Right lung (tissue), 5 donors: ENCODE results near the gene MKNK1. TPM values are rescaled to one million over a fixed set of nuclear protein-coding genes. Genes with fewer than 3 reads are reported as not detected.

Source experiments
- DNase-seq, 2 donors: peaks; one replicate each; pipeline ENCODE4 v3.0.0-alpha.2; 2013
- polyA plus RNA-seq, 5 donors: library from polyadenylated mRNA; unstranded; fragments of 120-200 nt; gene quantifications; one replicate each; pipeline versions ENCODE4 v1.2.1 to v1.2.3, GENCODE V29; 2013; ENCODE audit warnings: inconsistent platforms in 1 of 5, low replicate concordance in 1 of 5; ENCODE audit not compliant: insufficient read length in 5 of 5, insufficient read depth in 1 of 5

The MKNK1 gene
- polyA plus RNA-seq, 5 donors = 44.7 to 53.9 (median 48.2) TPM

DNA sequence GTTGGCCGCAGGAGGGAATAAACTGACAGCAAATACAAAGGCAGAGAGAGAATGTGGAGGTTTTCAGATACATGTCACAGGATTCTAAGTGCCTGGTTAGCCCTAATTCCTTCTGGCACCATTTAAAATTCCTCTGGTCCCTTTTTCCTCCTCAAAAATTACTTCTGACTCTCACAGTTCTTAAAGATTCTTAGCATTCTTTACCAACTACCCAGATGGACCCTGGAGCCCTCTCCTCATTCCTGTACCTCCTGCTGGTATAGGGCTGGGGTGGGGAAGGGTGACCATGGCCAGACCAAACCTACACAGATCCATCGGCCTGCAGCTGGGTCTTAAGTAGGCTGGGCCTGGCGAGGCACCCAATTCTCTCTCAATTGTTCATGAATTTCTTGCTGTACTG, 7.2 kb downstream of the MKNK1 start:
- DNase-seq = no peak

DNA sequence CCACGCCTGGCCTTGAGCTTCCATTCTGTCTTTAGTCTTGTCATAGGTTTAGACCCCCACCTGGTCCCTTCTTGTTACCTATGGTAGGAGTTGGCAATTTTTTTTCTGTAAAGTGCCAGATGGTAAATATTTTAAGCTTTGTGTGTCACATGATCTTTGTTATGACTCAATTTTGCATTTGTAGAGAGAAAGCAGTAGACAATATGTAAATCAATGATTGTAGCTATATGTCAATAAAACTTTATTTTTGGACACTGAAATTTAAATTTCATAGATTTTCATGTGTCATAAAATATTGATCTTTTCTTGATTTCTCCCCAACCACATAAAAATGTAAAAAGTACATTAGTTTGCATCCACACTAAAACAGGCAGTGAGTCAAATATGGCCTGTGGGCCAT, 8.0 kb downstream of the MKNK1 start:
- DNase-seq = no peak

DNA sequence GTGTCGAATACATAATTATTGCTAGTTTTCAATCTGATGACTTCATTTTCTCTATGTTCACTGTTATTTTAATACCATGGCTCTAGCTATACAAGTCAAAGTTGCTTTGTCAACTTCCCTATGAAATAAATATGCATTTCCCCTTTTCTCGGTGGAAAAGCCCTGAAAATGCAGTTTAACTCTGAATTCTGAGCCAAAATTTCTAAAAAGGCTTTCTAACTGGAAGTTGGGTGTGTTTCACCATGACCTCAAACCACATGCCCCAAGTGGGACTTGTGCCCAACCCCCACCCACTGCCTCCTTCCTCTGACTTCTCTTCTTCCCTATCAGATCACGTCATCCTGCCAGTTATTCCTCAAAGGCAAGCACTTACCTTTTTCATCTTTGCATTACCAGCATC, 8.9 kb downstream of the MKNK1 start:
- DNase-seq = no peak

DNA sequence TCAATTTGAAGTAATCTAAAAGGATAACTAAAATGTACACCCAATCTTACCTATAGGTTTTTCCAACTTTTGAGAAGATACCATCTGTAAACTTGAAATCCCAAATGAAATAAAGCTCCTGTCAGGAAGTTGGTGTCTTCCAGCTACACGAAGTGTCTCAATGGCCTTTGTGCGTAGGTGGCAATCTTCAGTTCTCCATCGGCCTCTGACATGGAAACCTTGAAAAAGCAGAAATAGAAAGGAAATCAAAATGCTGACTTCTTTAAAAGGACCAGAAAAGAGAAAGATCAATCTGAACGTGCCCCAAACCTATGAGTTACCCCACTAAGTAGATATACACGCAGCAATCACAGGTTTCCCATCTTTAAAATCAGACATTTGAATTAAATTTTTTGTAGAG, 10.0 kb downstream of the MKNK1 start:
- no peak for DNase-seq

DNA sequence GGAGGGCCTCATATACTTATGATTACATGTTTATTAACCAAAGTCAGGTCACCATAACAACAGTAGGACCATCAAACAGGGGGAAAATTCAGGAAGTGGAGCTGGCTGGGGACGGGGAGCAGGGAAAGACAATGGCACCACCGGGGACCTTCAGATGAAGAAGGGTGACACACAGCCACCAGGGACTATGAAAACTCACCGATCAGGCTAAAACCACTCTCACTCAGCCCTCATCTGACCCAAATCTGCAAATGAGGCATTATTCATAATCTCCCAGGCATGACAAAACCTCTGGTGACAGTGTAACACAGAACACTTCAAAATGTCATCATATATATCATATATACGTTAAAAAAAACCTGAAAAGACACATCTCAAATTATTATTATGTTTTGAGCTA, 11.2 kb downstream of the MKNK1 start:
- DNase-seq = no peak

DNA sequence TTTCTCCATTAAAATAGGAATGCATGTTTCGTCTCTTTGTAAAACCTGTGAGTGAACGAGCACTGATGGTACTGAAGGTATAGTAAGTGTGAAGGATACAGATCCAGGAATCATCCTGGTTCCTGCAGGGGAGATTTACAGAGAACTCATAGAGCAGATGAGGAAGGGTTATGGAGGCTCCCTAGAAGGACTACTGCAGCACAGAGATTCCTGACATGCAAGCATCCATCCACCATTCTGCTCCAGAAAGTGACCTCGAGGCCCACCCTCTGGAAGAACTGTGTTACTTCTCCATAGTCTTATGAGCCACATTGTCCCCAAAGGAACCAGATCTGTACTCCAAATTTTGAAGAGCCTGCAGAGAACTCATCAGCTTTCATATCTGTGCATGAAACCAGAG, 14.5 kb downstream of the MKNK1 start:
- DNase-seq = no peak

DNA sequence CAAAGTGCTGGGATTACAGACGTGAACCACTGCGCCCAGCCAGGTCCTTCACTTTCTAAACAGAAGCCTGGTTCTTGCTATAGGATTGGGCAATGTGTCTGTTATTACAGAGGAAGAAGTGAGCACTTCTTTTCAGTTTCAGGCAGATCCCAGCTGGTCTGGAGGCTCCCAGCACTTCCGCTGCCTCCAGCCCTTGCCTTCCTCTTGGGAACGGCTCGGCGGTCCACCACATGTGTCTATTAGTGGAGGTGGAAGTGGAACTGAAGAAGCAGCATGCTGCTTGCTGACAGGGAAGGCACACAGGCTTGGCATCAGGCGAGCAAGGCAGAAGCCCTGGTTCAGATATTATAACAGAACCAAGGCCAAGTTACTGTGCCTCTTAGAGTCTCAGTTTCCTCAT, 17.0 kb downstream of the MKNK1 start:
- DNase-seq = no peak

DNA sequence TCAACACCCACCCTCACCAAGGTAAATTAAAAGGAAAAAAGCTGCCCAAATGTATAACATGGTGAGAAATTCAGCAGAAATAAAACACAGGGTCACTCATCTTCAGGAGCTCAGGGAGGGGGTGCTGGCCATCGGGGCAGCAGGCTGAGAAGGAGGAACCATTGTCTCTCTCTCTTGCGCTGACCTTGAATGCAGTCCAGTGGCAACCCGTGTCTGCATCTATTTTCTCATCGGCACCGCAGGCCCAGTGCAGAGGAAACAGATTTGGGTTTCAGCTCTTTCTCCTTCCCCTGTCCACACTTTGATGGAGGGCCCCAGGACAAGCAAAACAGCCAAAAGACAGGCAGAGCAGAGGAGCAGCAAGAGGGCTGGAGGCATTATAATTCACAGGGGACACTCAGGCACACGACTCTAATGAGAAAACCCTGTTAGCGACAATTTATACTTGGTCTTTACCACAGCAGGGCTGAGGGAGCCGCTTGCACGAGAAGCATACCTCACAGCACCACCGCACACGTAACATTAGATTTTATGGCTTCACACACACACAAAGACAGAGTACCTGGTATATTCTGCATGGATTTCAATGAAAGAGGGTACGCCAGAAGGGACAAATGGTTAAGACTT, 18.6 kb downstream of the MKNK1 start:
- DNase-seq = no peak

DNA sequence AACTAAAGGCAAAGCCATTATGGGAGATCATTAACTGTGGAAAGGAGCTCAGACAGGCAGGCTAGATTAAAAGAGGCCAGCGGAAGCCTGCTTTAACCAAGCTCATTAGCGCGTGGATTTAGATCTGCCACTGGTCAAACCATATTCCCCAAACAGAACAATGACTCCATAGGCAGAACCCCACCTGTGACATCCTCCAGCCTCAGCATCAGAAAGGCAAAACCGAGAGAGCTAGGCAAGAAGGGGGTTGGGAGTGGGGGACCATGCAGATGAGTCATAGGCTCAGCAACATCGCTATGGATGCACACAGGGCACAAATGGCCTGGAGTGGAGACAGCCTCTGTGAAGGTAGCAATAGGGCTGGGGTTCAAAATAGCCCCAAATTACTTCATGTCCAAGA, 20.6 kb downstream of the MKNK1 start:
- no peak for DNase-seq

DNA sequence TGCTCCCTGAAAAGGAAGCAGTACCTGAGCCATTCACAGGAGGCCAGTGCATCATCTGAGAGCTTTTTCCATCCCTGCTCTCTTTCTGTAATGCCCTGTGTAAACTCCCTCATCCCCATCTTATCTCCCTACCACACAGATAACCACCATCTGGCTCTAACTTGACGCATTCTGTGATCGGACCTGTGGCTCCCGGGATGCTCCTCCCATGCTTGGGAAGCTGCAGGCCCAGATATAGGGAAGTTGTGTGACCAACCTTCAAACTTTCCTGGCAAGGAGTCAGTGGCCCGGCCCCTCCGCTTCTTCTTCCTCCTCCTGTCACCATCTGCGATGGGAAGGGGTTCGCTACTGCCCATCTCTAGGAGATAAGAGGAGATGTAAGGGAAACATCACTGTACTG, 21.1 kb downstream of the MKNK1 start:
- no peak for DNase-seq

DNA sequence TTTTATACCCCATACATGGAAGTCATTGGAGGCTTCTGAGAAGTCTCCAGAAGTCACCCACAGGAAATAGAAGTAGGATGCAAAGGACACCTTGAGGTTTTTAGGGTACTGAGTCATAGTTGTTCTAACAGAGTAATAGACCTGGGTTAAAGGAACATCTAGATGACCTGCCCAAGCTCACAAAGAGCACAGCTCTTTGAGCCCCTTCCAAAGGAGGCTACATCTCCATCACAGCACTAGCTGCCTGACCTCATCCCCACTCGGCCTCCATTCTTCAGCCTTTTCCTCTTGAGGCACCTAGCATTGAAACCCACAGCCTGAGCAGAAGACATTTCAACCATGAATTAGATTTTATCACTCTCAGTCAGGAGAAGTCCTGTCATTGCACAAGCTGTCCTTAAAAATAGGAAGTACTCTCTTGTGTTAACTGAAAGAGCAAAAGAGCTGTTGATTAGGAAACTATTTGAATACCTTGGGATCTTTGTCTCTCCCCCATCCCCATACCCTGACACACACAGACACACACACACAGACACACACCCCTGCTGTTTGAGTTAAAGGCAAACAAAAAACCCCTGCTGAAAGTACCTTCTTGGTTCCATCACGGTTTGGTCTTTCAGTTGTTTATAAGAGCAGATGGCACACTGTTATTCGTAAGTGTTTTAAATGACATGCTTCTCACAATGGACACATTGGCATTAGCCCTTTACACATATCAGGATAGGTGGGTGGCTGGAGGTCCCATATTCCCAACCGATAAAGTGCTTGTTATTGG, 22.2 kb downstream of the MKNK1 start:
- no peak for DNase-seq

DNA sequence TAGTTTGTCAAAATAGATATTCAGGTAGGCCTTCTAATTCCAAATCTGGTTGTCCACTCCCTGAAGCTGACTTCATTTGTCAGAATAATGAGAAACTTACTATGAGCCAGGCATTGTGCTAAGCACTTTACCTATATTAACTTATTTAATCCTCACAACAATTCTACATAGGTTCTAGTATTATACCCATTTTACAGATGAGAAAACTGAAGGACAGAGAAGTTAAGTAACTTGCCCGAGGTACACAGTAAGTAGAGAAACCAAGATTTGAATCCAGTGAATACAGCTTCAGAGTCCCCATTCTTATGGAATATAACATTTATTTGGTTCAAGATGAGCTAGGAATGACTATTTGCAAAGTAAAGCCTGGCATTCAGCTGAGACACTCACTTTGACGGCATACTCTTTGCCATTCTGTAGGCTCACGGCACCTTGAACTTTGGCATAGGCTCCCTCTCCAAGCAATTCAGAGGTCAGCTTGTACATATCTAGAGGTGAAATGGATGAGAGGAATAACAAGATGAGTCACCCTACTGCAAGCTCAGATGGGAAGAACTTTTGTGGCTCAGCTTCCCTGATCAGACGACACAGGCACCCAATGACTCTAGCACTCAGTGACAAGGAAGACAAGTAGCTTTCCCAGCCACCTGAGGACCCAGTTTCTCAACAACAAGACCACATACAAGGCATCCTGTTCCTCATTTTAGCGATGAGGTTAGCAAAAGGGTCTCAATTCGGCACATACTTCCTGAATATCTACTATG, 23.7 kb downstream of the MKNK1 start:
- no peak for DNase-seq

DNA sequence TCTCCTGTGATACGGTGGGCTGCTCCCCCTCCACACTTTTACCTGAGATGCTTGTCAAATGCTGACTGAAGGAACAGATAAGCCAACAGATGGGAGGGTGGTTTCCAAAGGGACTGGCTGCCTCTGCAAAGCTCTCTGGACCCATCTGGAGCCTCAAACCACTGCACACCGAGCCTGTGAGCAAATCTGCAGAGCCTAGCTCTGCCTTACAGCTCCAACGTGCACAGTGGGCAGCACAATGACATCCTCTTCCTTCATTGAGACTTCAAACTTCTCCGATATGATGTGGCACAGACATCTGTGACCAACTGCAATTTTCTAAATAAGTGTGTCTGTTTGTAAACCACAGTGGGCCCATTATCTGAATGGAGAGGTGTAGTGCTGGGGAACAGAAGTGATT, 26.4 kb downstream of the MKNK1 start:
- no peak for DNase-seq

DNA sequence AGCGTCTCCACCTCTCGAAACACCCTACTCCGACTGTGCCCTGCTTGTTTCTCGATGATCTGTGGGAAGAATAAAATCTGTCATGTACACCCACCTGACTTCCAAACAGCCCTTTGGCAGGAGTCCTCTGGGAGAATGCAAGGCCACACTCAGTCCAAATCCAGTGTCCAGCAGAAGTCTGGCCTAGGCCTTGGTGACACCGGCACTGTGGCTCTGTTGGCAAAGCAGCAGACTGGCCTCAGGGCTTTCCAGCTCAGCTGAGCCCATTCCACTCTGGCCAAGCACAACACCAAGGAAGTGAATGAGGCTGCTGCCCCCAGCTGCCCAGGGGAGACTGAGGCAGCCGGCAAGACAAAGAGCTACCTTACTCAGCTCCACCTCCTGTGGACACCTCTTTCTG, 27.5 kb downstream of the MKNK1 start:
- no peak for DNase-seq

DNA sequence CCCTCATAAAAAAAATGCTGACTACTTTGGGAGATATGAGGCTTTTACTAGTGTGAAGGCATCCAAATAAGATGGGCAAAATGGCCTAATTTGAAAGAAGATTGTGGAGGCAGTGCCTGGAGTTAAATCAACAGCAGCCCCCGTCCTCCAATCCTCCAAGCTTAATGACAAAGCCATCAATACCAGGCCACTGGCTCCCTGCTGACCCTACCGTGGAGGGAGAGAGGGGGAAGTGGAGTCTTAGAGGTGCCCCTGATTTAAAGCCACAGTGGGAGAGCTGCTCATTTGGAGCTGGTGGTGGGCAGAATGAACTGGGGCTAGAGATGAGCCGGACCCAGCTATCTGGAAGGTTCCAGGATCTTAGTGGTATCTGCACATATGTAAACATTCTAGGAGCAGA, 28.3 kb downstream of the MKNK1 start:
- no peak for DNase-seq

DNA sequence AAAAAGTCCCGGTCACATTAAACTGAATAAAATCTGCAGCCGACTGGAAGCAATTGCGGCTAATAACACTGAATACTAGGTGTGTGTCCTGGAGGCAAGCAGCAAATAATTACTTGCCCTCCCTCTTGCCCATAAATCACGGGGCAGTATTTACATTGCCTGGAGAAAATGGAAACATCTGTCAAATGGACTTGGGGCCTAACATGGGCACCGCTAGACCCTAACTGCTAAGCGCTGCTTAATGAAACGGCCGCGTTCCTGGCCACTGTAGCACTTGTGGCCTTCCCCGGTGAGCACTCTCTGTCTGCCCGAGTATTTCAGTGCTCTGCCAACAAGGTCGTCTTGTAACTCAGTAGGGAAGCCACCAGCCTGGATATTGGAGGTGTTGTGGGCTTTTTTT, 28.8 kb downstream of the MKNK1 start:
- no peak for DNase-seq

DNA sequence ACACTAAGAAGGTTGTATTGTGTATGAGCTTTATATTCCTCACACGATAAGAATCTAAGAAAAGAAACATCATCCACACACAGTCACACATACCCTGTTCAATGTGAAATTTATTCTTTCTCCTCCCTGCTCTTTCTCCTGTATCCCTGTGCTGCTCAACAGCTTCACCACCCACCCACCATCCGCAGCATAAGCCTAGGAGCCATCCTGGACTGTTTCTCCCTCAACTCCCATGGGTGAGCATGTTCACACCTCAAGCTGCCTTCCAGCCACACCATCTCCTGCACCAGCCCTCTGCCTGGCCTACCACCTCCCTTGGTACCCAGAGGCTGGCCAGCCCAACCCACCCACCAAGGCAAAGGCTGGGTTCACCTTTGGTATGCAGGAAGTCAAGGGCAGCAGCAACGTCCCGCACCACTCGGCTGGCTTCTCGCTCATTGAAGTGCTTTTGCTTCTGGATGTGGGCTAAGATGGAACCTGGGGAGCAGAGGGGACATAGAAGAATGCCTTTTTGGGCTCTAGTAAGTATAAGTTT, 32.3 kb downstream of the MKNK1 start:
- DNase-seq = no peak

DNA sequence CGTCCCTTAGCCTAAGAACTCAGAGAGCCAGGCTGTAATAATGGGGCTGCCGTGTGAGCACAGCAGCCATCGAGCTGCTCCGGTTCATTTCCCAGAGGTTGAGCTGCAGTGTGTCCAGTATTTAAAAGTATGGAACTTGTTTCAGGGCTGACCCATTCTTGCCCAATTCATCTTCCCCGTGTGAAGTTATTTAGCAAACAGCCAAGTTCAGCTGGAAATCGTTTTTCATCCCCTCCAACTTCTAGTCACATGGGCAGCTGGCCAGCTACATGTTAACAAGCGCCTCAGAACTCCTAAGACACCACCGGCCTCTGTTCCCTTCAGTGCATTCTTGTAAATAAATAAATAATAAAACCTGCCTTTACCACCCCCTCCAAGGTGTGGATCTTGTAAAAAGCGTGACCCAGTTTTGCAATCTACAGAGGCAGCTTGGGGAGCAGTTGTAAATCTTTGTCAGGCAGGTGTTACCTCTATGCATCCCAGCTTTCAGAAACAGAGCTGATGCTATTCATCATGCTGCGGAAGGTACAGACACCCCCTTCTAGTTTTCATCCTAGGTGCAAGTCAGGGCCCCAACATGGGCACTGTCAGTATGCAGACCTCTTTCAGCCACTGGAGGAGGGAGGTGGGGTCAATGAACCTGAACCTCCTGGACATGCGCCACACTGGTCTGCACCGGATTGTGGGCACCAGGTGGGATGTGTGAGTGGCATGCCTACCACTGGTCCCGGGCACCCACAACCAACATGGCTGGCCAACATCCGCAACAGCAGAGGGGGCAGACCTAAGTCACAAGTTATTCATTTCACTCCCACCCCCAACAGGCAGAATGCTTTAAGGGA, 34.0 kb downstream of the MKNK1 start:
- DNase-seq = peak; percentile 32 to 36

DNA sequence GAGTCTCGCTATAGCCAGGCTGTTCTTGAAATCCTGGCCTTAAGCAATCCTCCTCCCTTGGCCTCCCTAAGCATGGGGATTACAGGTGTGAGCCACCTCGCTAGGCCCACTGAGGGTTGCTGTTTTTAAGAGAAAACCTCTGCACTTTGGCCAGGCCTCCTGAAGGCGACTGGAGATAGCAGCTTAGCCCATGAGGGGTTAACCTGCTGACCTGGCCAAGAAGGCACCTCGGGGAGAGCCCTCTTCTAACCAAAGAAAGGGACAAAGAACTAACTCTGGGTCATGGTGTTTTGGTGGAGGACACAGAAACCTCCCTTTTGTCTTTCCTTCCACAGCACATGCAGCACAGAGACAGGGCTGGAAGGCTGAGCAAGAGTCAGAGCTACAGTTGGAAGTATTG, 35.0 kb downstream of the MKNK1 start:
- DNase-seq = no peak

DNA sequence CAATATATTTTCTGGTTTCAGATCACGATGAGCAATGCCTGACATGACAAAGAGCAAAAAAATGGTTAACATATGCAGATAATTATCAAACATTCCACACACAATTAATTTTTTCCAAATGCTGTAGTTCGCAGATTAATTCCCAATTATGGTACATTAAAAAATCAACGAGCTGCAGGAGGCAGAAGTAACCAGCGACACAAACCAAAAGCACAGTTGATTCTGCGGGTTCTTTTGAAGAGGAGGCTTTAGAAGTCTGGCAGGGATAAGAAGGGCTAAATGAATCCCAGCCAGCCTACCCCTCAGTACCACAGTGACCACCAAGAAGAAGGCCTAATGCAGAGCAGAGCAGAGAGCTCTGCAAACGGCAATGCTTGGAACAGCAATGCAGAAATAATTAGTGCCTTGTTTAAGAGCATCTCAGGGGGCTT, 35.6 kb downstream of the MKNK1 start:
- DNase-seq = no peak

DNA sequence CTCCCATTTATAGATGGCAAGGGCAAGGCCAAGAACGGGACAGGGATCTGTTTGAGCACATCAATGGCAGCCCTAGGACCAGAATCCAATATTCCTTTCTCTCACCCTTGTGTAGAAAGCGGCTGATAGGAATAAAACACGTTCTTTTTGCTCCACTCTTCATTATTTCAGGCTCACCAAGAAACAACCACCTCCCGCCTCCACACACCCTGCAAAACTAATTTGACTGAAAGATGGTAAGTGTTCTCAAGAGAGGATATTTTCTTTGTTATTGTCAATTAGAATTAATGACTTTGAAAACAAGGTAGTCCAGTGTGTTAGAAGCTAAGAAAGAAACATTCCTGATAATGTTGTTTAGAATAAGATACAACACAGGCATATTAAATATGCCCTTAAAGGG, 40.7 kb downstream of the MKNK1 start:
- no peak for DNase-seq

DNA sequence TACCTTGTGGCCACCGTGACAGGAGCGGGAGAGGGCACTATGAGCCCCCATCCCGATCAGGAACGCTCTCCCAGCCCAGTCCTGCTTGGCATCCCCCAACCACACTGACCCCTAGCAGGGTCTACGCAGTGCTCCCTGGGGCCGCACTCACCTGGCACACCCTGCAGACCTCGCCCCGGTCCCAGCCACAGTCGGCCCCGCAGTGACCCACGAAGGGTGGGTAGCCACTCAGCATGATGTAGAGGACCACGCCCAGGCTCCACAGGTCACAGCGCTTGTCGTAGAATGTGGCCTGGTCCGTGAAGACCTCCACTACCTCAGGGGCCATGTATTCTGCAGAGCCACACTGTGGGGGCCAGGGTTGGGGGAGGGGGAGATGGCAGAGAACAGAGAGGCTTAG, 41.6 kb downstream of the MKNK1 start:
- DNase-seq = no peak
